ENCODE measurements around the gene LRP1-AS.

- no peak for TF ChIP-seq EZH2 (optimal IDR thresholded peaks at IDR 0.05; ENCODE audit: low read depth, low read length)
- no peak for TF ChIP-seq CTCF (IDR thresholded peaks at IDR 0.05; ENCODE audit: low read length)
- no peak for TF ChIP-seq EZH2phosphoT487 (IDR thresholded peaks at IDR 0.05; ENCODE audit: low read length)
Observed at GRCh38 chr12:57151741-57152630, 4.6 kb upstream of the LRP1-AS start.

Data from MM.1S (cell line).